BLaER1 treated with 17β-estradiol and CSF1 and Interleukin-3, amounts not matched to agents 10 nM and 100 nM (cell line): ENCODE results near the gene TOP1.

Experiments used
- H3K27ac ChIP-seq, 11 experiments: shearing (Covaris generic); formaldehyde crosslinking; 2 replicates each; pipeline ENCODE4 v1.8.1; 2022
- H3K27me3 ChIP-seq, 11 experiments: shearing (Covaris generic); formaldehyde crosslinking; 2 replicates each; pipeline ENCODE4 v1.8.1; 2022
- H3K36me3 ChIP-seq, 11 experiments: shearing (Covaris generic); formaldehyde crosslinking; 2 replicates each; pipeline ENCODE4 v1.8.1; 2022
- H3K4me1 ChIP-seq, 10 experiments: shearing (Covaris generic); formaldehyde crosslinking; 2 replicates each; pipeline ENCODE4 v1.8.1; 2022
- H3K4me2 ChIP-seq, 11 experiments: shearing (Covaris generic); formaldehyde crosslinking; 2 replicates each; pipeline ENCODE4 v1.8.1; 2022
- H3K4me3 ChIP-seq, 10 experiments: shearing (Covaris generic); formaldehyde crosslinking; 2 replicates each; pipeline ENCODE4 v1.8.1; 2022
- H3K9ac ChIP-seq, 11 experiments: shearing (Covaris generic); formaldehyde crosslinking; 2 replicates each; pipeline ENCODE4 v1.8.1; 2022
- H3K9me3 ChIP-seq, 11 experiments: shearing (Covaris generic); formaldehyde crosslinking; replicated peaks in 1 of 11; 2 replicates each; pipeline ENCODE4 v1.8.1; 2022
- H4K20me1 ChIP-seq, 11 experiments: shearing (Covaris generic); formaldehyde crosslinking; 2 replicates each; pipeline ENCODE4 v1.8.1; 2022
- Cebpa-rat ChIP-seq, 11 experiments: shearing (Covaris generic); IDR thresholded peaks; 2 replicates each; pipeline ENCODE4 v1.8.1; 2022

TOP1 gene

GRCh38 chr20:41027366-41027765 is 1.3 kb upstream of the TOP1 start:
- Histone ChIP-seq H3K4me2 (peak overlapping the region; percentile 74 to 90 (median 86)), H3K27ac (peak overlapping the region in 8 of 11 experiments; percentile 92 to 100 (median 98); a peak in 12 of 22 replicates), H4K20me1 (peaks cover 22 to 37% (median 28%) of the 10 kb centered on the region in 11 experiments), H3K36me3 (peaks cover 0 to 23% (median 16%) of the 10 kb centered on the region in 11 experiments; a peak in 11 of 22 replicates), H3K4me1 (peaks cover 31 to 35% (median 33%) of the 10 kb centered on the region in 10 experiments), H3K9me3 (no peaks in the 10 kb centered on the region), H3K9ac (peak overlapping the region in 9 of 11 experiments; percentile 83 to 100 (median 99); a peak in 11 of 22 replicates), H3K4me3 (peak overlapping the region in 5 of 10 experiments; percentile 62 to 99 (median 97); a peak in 5 of 20 replicates), H3K27me3 (no peaks in the 10 kb centered on the region)
- TF ChIP-seq Cebpa-rat (IDR thresholded peaks at IDR 0.05), result no peak

GRCh38 chr20:41027872-41028358 is 707 bp upstream of the TOP1 start:
- no peaks in the 10 kb centered on the region for H3K9me3 ChIP-seq
- peaks cover 0 to 28% (median 21%) of the 10 kb centered on the region in 11 experiments; a peak in 11 of 22 replicates for H3K36me3 ChIP-seq
- peaks cover 36 to 40% (median 39%) of the 10 kb centered on the region in 10 experiments for H3K4me1 ChIP-seq
- no peak for TF ChIP-seq Cebpa-rat (IDR thresholded peaks at IDR 0.05)
- peak overlapping the region; percentile 60 to 100 (median 98) for H3K27ac ChIP-seq
- peak overlapping the region; percentile 74 to 90 (median 86) for H3K4me2 ChIP-seq
- H4K20me1 ChIP-seq, result peaks cover 28 to 42% (median 33%) of the 10 kb centered on the region in 11 experiments
- H3K27me3 ChIP-seq, result no peaks in the 10 kb centered on the region
- H3K9ac ChIP-seq, result peak overlapping the region; percentile 78 to 100 (median 99)
- H3K4me3 ChIP-seq, result peak overlapping the region; percentile 62 to 99 (median 97)

GRCh38 chr20:41029150-41029901 is 704 bp downstream of the TOP1 start:
- peaks cover 0 to 43% (median 35%) of the 10 kb centered on the region in 11 experiments; a peak in 15 of 22 replicates for H3K36me3 ChIP-seq
- peaks cover 39 to 54% (median 49%) of the 10 kb centered on the region in 10 experiments for H3K4me1 ChIP-seq
- peak overlapping the region; percentile 89 to 99 (median 98) for H3K4me3 ChIP-seq
- 0 out of 22 replicates have a peak, but pooled peaks cover 0 to 2% (median 0%) of the 10 kb centered on the region in 11 experiments for H3K9me3 ChIP-seq
- TF ChIP-seq Cebpa-rat (IDR thresholded peaks at IDR 0.05), result no peak
- no peaks in the 10 kb centered on the region for H3K27me3 ChIP-seq
- peaks cover 42 to 57% (median 47%) of the 10 kb centered on the region in 11 experiments for H4K20me1 ChIP-seq
- peak overlapping the region; percentile 93 to 100 (median 99) for H3K27ac ChIP-seq
- H3K4me2 ChIP-seq, result peak overlapping the region; percentile 89 to 98 (median 94)
- H3K9ac ChIP-seq, result peak overlapping the region; percentile 98 to 100 (median 99)

- peaks cover 49 to 64% (median 55%) of the 10 kb centered on the region in 11 experiments for H4K20me1 ChIP-seq
Observed at GRCh38 chr20:41030061-41030460, 1.4 kb downstream of the TOP1 start.

GRCh38 chr20:41030531-41031242 is 2.1 kb downstream of the TOP1 start:
- Histone ChIP-seq H4K20me1 (peaks cover 55 to 70% (median 61%) of the 10 kb centered on the region in 11 experiments), H3K4me1 (peaks cover 39 to 65% (median 51%) of the 10 kb centered on the region in 10 experiments), H3K27ac (peak overlapping the region in 10 of 11 experiments; percentile 93 to 100 (median 98); a peak in 15 of 22 replicates), H3K27me3 (no peaks in the 10 kb centered on the region), H3K9ac (peak overlapping the region; percentile 98 to 100 (median 99)), H3K4me3 (peak overlapping the region; percentile 89 to 99 (median 98)), H3K36me3 (peaks cover 10 to 56% (median 48%) of the 10 kb centered on the region in 11 experiments; a peak in 21 of 22 replicates), H3K4me2 (peak overlapping the region; percentile 89 to 98 (median 94)), H3K9me3 (peaks cover 0 to 12% (median 0%) of the 10 kb centered on the region in 11 experiments; a peak in 4 of 22 replicates)
- TF ChIP-seq Cebpa-rat (IDR thresholded peaks at IDR 0.05), result no peak

More at GRCh38 chr20:41030061-41030460, 1.4 kb downstream of the TOP1 start:
- peaks cover 0 to 8% (median 0%) of the 10 kb centered on the region in 11 experiments; a peak in 4 of 22 replicates for H3K9me3 ChIP-seq
- H3K27ac ChIP-seq, result peak overlapping the region; percentile 93 to 100 (median 99)
- peaks cover 5 to 50% (median 42%) of the 10 kb centered on the region in 11 experiments; a peak in 21 of 22 replicates for H3K36me3 ChIP-seq
- H3K4me3 ChIP-seq, result peak overlapping the region; percentile 89 to 99 (median 98)
- H3K9ac ChIP-seq, result peak overlapping the region; percentile 98 to 100 (median 99)
- H3K4me2 ChIP-seq, result peak overlapping the region; percentile 89 to 98 (median 94)
- H3K27me3 ChIP-seq, result no peaks in the 10 kb centered on the region
- peaks cover 39 to 60% (median 51%) of the 10 kb centered on the region in 10 experiments for H3K4me1 ChIP-seq
- no peak for TF ChIP-seq Cebpa-rat (IDR thresholded peaks at IDR 0.05)

- H3K27ac ChIP-seq, result peak overlapping the region in 2 of 11 experiments; percentile 4 to 99; a peak in 2 of 22 replicates
Observed at GRCh38 chr20:41031243-41031619, 2.6 kb downstream of the TOP1 start.

GRCh38 chr20:41032271-41032670 is 3.6 kb downstream of the TOP1 start:
- peaks cover 38 to 76% (median 50%) of the 10 kb centered on the region in 10 experiments for H3K4me1 ChIP-seq
- H4K20me1 ChIP-seq, result peaks cover 63 to 86% (median 77%) of the 10 kb centered on the region in 11 experiments
- peak overlapping the region; percentile 89 to 98 (median 94) for H3K4me2 ChIP-seq
- no peak overlapping the region for H3K9ac ChIP-seq
- TF ChIP-seq Cebpa-rat (IDR thresholded peaks at IDR 0.05), result no peak
- peak overlapping the region in 6 of 10 experiments; percentile 5 to 99 (median 96); a peak in 4 of 20 replicates for H3K4me3 ChIP-seq
- H3K36me3 ChIP-seq, result peaks cover 10 to 72% (median 62%) of the 10 kb centered on the region in 11 experiments; a peak in 21 of 22 replicates
- peaks cover 0 to 12% (median 0%) of the 10 kb centered on the region in 11 experiments; a peak in 4 of 22 replicates for H3K9me3 ChIP-seq
- no peaks in the 10 kb centered on the region for H3K27me3 ChIP-seq
- H3K27ac ChIP-seq, result no peak overlapping the region

More at GRCh38 chr20:41031243-41031619, 2.6 kb downstream of the TOP1 start:
- no peak for TF ChIP-seq Cebpa-rat (IDR thresholded peaks at IDR 0.05)
- peak overlapping the region; percentile 89 to 98 (median 94) for H3K4me2 ChIP-seq
- H3K9me3 ChIP-seq, result peaks cover 0 to 12% (median 0%) of the 10 kb centered on the region in 11 experiments; a peak in 4 of 22 replicates
- H3K4me1 ChIP-seq, result peaks cover 39 to 70% (median 51%) of the 10 kb centered on the region in 10 experiments
- no peaks in the 10 kb centered on the region for H3K27me3 ChIP-seq
- peak overlapping the region; percentile 98 to 100 (median 99); a peak in 21 of 22 replicates for H3K9ac ChIP-seq
- peaks cover 10 to 62% (median 54%) of the 10 kb centered on the region in 11 experiments; a peak in 21 of 22 replicates for H3K36me3 ChIP-seq
- peaks cover 61 to 76% (median 66%) of the 10 kb centered on the region in 11 experiments for H4K20me1 ChIP-seq
- peak overlapping the region; percentile 89 to 99 (median 98) for H3K4me3 ChIP-seq

- peaks cover 10 to 92% (median 80%) of the 10 kb centered on the region in 11 experiments; a peak in 21 of 22 replicates for H3K36me3 ChIP-seq
- peaks cover 0 to 12% (median 0%) of the 10 kb centered on the region in 11 experiments; a peak in 4 of 22 replicates for H3K9me3 ChIP-seq
- H3K4me2 ChIP-seq, result peak overlapping the region in 10 of 11 experiments; percentile 3 to 98 (median 91); a peak in 9 of 22 replicates
- H3K4me1 ChIP-seq, result peaks cover 31 to 84% (median 45%) of the 10 kb centered on the region in 10 experiments
- no peak overlapping the region for H3K4me3 ChIP-seq
- no peak for TF ChIP-seq Cebpa-rat (IDR thresholded peaks at IDR 0.05)
- no peak overlapping the region for H3K27ac ChIP-seq
- H3K9ac ChIP-seq, result no peak overlapping the region
- H3K27me3 ChIP-seq, result no peaks in the 10 kb centered on the region
- peaks cover 79 to 100% (median 97%) of the 10 kb centered on the region in 11 experiments for H4K20me1 ChIP-seq
Observed at GRCh38 chr20:41034239-41034638, 5.6 kb downstream of the TOP1 start.
